Ramos (cell line): ENCODE results near the gene ZNF865.

Experiments
- in situ Hi-C: fragments of 300-500 bp; cut with MboI; formaldehyde crosslinking; loops from one replicate; pipeline ENCODE4 v1.14.3; 2022; ENCODE audit warnings: low sequenced_read_pairs; ENCODE audit not compliant: unreplicated experiment

The ZNF865 gene

GRCh38 chr19:55622242-55622969 is 17.0 kb downstream of the ZNF865 start:
- in situ Hi-C loops, result no loop called here

DNA sequence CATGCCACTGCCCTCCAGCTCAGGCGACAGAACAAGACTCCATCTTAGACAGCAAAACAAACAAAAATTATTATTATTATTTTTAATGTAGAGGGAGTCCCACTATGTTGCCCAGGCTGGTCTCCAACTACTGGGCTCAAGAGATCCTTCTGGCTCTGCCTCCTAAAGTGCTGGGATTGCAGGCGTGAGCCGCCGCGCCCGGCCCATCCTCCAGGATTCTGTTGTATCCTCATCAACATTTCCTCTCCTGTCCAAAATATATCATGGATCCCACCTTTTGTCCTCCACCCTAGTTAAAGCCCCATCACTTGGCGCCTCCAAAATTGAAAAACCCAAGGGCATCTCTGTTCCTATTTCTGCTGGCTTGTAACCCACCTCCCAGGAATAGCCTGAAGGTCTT is 17.7 kb downstream of the ZNF865 start:
- in situ Hi-C loops, result no loop called here

DNA sequence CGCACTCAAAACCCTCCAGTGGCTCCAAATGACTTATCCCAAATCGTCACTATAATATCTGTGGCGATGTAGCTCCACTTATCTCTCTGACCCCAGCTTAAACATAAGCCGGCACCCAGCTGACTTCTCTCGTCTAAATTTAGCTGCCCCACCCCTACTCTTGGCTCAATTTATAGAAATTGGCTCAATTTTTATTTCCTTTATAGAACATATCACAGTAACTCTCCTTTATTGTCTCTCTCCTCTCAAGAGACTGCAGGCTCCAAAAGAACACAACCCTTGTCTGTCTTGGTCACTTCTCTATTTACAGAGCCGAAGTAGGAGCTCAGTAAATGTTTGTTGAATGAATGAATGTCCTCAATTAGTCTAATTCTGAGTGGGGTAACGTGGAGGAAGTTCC is 18.1 kb downstream of the ZNF865 start:
- in situ Hi-C loops, result no loop called here

DNA sequence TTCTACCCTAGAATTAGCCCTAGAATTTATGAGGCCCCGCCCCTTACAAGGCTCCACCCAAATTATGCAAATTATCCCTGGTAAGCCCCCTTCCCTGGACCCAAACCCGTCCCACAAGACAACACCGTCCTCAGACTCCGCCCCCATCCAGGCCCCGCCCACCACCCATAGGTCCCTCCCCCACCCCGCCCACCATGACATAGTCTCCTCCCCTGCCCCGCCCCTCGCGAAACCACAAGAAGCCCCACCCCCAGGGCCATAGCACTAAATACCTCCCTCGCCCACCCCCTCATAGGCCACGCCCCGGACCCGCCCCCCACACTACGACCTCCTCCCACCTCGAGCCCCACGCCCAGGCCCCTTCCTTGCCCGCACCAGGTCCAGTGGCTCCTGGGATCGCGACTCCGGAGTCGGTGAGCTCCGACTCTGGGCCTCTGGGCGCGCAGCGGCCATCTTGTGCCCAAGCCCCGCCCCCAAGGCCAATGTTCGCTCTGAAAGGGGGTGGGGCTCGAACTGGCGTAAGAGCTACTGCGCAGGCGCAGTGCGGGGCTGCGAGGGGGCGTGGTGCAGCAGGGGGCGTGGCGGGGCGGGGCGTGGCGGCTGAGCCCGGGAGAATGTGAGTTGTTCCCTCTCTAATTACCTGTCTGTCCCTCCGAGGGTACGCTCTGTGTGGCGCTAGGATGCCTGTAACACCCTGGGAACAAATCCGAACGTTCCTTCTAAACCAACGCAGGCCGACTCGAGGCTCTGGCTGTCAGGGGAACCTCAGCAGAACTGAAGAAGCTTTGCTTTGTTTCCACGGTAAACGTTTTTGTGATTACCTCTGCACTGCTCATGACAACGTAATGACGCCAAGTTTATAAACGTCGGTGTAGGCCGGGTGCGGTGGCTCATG is 18.9 kb downstream of the ZNF865 start, which contains the start of gene ZNF784:
ZNF784 (minus strand) TSS at position 458 of the 895 bp plus-strand sequence; CDS start at position 453, 5 bp downstream.
- in situ Hi-C loops, result loop anchor here (5.0 to 25.0 kb wide), 2 partner anchors 107 to 337 kb away; partner anchors contain the start of genes BRSK1 and HSPBP1

GRCh38 chr19:55625004-55625326 is 19.5 kb downstream of the ZNF865 start:
- in situ Hi-C loops, result loop anchor here (5.0 to 25.0 kb wide), 2 partner anchors 108 to 338 kb away; partner anchors contain the start of genes BRSK1 and HSPBP1

GRCh38 chr19:55626350-55626749 is 20.9 kb downstream of the ZNF865 start:
- in situ Hi-C loops, result loop anchor here (5.0 to 25.0 kb wide), 2 partner anchors 109 to 339 kb away; partner anchors contain the start of genes BRSK1 and HSPBP1

DNA sequence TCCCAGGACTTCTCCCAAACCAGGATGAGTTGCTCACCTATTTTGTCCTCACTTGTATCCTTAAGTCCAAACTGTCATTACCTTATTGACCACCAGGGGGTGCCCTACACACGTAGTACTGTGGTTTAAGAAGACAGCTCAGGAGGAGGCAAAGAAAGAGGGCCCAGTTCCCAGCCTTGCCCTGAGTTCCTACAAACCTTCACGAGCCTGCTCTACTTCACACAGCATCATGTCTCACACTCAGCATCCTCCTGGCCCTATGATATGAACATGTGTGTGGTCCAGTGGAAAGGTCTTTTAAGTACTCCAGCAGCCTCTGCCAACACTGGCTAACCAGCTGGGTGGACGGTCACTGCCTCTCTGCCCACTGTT is 27.0 kb downstream of the ZNF865 start:
- in situ Hi-C loops, result loop anchor here (25.0 kb wide), 1 partner anchor 345 kb away; the partner anchor contains the start of genes BRSK1 and HSPBP1

DNA sequence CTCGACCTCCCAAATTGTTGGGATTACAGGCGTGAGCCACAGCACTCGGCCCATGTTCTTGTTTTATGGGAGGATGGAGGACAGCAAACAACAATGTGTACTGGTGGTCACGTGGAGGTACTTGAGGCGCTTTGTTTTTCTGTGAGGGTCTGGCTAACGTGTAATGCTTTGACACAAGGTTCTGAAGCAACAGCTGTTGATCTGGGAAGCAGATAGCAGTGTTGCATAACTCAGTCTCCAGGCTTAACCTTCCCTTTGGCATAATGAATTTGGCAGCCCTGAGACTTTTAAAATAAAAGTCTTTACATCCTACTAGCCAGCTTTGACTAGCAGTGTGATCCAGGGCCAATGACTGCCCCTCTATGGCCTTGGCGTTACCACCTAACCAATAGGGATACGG is 28.4 kb downstream of the ZNF865 start:
- in situ Hi-C loops, result loop anchor here (25.0 kb wide), 1 partner anchor 347 kb away; the partner anchor contains the start of genes BRSK1 and HSPBP1

DNA sequence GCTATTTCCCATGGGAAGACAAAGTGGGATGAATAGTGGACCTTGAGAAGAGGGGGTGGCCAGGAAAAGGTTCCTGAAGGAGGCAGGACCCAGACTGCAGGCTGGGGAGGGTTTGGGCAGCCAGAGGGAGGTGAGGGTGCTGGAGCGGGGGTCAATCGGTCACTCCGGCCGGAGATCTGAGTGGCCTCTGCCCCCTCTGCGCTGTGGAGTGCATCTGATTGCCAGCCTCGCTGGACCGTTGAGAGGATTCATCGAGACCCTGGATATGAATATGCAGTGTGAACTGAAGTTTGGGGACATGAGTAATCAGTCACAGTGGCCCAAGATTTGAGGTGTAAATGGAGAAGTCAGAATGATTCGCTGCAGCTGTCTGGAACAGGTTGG is 29.9 kb downstream of the ZNF865 start:
- in situ Hi-C loops, result loop anchor here (5.0 to 25.0 kb wide), 2 partner anchors 172 to 348 kb away; partner anchors contain the start of genes BRSK1 and HSPBP1

DNA sequence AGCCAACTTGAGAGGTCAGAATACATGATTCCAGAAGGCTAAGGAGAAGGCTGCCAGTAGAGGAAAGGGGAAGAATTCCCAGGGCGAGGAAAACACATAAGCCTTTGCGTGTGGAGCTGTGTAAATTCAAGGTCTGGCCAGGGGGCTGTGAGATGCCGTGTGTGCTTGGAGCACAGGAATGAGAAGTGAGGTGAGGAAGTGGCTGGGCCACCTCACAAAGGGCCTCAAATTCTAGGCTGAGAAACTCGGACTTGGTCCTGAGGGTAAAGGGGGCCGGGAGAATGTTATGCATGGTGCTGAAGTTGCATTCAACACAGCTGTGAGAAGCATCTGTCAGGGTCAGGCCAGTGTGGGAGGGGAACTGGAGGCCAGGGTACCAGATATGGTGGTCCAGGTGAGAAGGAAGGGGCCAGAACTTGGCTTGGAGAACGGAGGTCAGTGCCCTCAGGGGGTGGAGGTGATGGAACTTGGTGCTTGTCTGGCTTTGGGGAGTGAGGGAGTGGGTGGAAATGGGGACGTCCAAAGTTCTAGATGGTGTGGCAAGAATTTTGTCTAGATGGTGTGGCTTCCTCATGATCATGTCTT is 30.5 kb downstream of the ZNF865 start:
- in situ Hi-C loops, result loop anchor here (5.0 to 25.0 kb wide), 2 partner anchors 171 to 349 kb away; partner anchors contain the start of genes BRSK1 and HSPBP1

GRCh38 chr19:55636723-55637122 is 31.3 kb downstream of the ZNF865 start:
- in situ Hi-C loops, result loop anchor here (5.0 to 25.0 kb wide), 2 partner anchors 171 to 349 kb away; partner anchors contain the start of genes BRSK1 and HSPBP1

GRCh38 chr19:55637534-55637933 is 32.1 kb downstream of the ZNF865 start:
- in situ Hi-C loops, result loop anchor here (5.0 to 25.0 kb wide), 2 partner anchors 170 to 350 kb away; partner anchors contain the start of genes BRSK1 and HSPBP1

DNA sequence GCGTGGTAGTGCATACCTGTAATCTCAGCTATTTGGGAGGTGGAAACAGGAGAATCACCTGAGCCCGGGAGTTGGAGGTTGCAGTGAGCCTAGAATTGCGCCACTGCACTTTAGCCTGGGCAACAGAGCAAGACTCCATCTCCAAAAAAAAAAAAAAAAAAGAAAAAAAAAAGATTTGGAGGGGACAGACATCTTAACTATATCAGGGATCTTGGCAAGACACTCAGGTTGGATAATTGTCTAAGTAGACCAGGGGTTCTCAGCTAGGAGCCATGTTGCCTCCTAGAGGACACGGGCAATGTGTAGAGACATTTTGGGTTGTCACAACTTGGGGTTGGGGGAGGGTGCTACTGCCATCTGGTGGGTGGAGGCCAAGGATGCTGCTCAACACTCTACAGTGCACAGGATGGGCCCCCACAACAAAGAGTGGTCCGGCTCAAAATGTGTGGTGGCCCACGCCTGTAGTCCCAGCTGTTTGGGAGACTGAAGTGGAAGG is 33.5 kb downstream of the ZNF865 start:
- in situ Hi-C loops, result loop anchor here (5.0 to 25.0 kb wide), 2 partner anchors 168 to 352 kb away; partner anchors contain the start of genes BRSK1 and HSPBP1

- in situ Hi-C loops, result loop anchor here (25.0 kb wide), 1 partner anchor 353 kb away; the partner anchor contains the start of genes BRSK1 and HSPBP1
These were observed 34.7 kb downstream of the ZNF865 start for GRCh38 chr19:55640043-55640576.

- in situ Hi-C loops, result loop anchor here (25.0 kb wide), 1 partner anchor 354 kb away; the partner anchor contains the start of genes BRSK1 and HSPBP1
These were observed 35.4 kb downstream of the ZNF865 start, which contains the start of gene ZNF580 for GRCh38 chr19:55640577-55641425. Gene ZNF580, plus strand, starts transcription at chr19:55641002. Its CDS starts 1,507 bp downstream, at chr19:55642509.

DNA sequence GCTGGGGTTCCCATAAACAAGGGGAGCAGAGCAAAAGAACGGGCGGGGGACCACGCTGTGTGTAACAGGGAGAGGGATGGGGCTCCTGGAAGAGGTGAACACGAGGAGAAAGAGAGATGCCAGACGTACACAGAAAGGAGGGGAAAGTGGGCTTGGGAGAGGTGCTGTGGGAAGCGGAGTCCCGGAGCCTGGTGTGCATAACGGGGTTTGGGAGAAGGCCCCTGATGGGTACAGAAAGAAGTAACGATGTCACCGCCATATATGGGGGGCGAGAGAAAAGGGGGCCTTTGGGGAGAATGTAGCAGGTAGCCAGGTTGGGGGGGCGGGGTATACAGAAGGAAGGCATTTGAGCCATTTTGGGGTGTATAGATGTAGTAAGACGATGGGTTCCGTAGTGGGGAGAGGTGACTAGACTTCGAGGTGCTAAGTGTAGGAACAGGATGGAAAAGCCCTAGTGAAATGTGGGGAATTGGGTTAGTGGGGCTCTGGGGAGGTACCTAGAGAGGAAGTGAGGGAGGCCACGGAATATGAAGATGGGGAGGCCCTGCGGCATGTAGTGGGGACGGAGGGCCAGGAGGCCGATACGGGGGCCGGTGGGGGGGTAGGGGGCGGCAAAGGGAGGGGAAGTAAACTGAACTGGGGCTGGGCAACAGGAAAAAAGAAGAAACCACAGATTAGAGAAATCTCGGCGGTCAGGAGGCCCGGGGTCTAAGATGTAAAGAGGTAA is 36.1 kb downstream of the ZNF865 start:
- in situ Hi-C loops, result loop anchor here (25.0 kb wide), 1 partner anchor 354 kb away; the partner anchor contains the start of genes BRSK1 and HSPBP1

- in situ Hi-C loops, result loop anchor here (25.0 kb wide), 1 partner anchor 355 kb away; the partner anchor contains the start of genes BRSK1 and HSPBP1
These were observed 36.9 kb downstream of the ZNF865 start for GRCh38 chr19:55642153-55643002.
